GM19467 (cell line): ENCODE results near the gene OR2B6.
"Not testable (repeated sequence)": the region's sequence is repeated elsewhere in the genome, so short reads cannot be mapped to it uniquely, and the experiment has no call there.

Experiments
- ATAC-seq: cut with Tn5 transposase; IDR thresholded peaks from one replicate; pipeline ENCODE4 v1.9.1; 2021; ENCODE audit warnings: mild to moderate bottlenecking, moderate library complexity; ENCODE audit not compliant: unreplicated experiment

Gene OR2B6

GRCh38 chr6:27956941-27957340, at the start of gene OR2B6:
TSS of gene OR2B6 (plus strand) at chr6:27957241. CDS start at chr6:27957241, 0 bp downstream.
- ATAC-seq = no peak

- ATAC-seq = no peak
Measured at GRCh38 chr6:27908017-27908416, 49.0 kb upstream of the OR2B6 start.

- ATAC-seq = no peak
Measured at GRCh38 chr6:27911956-27912446, 45.0 kb upstream of the OR2B6 start, which contains the start of gene OR2B2. TSS of gene OR2B2 (minus strand) at chr6:27912396. CDS start at chr6:27912319, 77 bp downstream.

GRCh38 chr6:27922949-27923348, 34.1 kb upstream of the OR2B6 start:
- ATAC-seq = no peak

- no peak for ATAC-seq
Measured at GRCh38 chr6:27924179-27924578, 32.9 kb upstream of the OR2B6 start.

GRCh38 chr6:27928041-27928440, 29.0 kb upstream of the OR2B6 start:
- not testable (repeated sequence) for ATAC-seq

- not testable (repeated sequence) for ATAC-seq
Measured at GRCh38 chr6:27929930-27930329, 27.1 kb upstream of the OR2B6 start.

GRCh38 chr6:27931209-27931608, 25.8 kb upstream of the OR2B6 start:
- ATAC-seq = no peak

- no peak for ATAC-seq
Measured at GRCh38 chr6:27940766-27941165, 16.3 kb upstream of the OR2B6 start.

GRCh38 chr6:27943072-27943471, 14.0 kb upstream of the OR2B6 start:
- ATAC-seq = not testable (repeated sequence)

GRCh38 chr6:27948237-27948636, 8.8 kb upstream of the OR2B6 start:
- ATAC-seq = no peak

- no peak for ATAC-seq
Measured at GRCh38 chr6:27951040-27951439, 6.0 kb upstream of the OR2B6 start.

- no peak for ATAC-seq
Measured at GRCh38 chr6:27957516-27957915, 475 bp downstream of the OR2B6 start.

GRCh38 chr6:27962506-27962905, 5.5 kb downstream of the OR2B6 start:
- no peak for ATAC-seq

GRCh38 chr6:27966044-27966443, 9.0 kb downstream of the OR2B6 start:
- ATAC-seq = no peak

- ATAC-seq = no peak
Measured at GRCh38 chr6:27966816-27967426, 9.9 kb downstream of the OR2B6 start.

GRCh38 chr6:27970444-27970843, 13.4 kb downstream of the OR2B6 start:
- ATAC-seq = no peak

- no peak for ATAC-seq
Measured at GRCh38 chr6:27972750-27973149, 15.7 kb downstream of the OR2B6 start.

GRCh38 chr6:27977387-27977786, 20.3 kb downstream of the OR2B6 start:
- ATAC-seq = no peak

GRCh38 chr6:27978705-27979104, 21.7 kb downstream of the OR2B6 start:
- ATAC-seq = no peak

- ATAC-seq = no peak
Measured at GRCh38 chr6:27980111-27980510, 23.1 kb downstream of the OR2B6 start.

- no peak for ATAC-seq
Measured at GRCh38 chr6:27986928-27987725, 30.1 kb downstream of the OR2B6 start.
